Lung (tissue), 12 donors: Measurements from ENCODE around the gene NKTR. TPM values are rescaled to one million over a fixed set of nuclear protein-coding genes. Genes with fewer than 3 reads are reported as not detected.
A peak's percentile ranks its signal among the peaks of the same experiment; 100 is the strongest.

Experiments used
- ATAC-seq: fragments of 200-7000 bp; cut with Tn5 transposase; one replicate; pipeline ENCODE4 v1.9.1; 2020; ENCODE audit warnings: moderate number of reproducible peaks; ENCODE audit not compliant: insufficient read depth, low FRiP score
- DNase-seq, 3 donors: peaks; one replicate each; pipeline ENCODE4 v3.0.0-alpha.2; 2013 to 2017
- H3K27ac ChIP-seq, 2 donors: one replicate each; pipeline ENCODE4 v1.5.1; 2013; ENCODE audit warnings: mild to moderate bottlenecking in 2 of 2, moderate library complexity in 2 of 2, control low read depth in 1 of 2, inconsistent platforms in 1 of 2, low read depth in 1 of 2, low read length in 1 of 2
- H3K27me3 ChIP-seq, 3 donors: one replicate each; pipeline ENCODE4 v1.5.1; 2013; ENCODE audit warnings: low read length in 2 of 3; ENCODE audit not compliant: control insufficient read depth in 3 of 3, insufficient read depth in 3 of 3
- H3K36me3 ChIP-seq, 4 donors: one replicate each; pipeline ENCODE4 v1.5.1; 2013; ENCODE audit warnings: low read length in 4 of 4, mild to moderate bottlenecking in 1 of 4, moderate library complexity in 1 of 4; ENCODE audit not compliant: control insufficient read depth in 4 of 4, insufficient read depth in 4 of 4
- H3K4me1 ChIP-seq, 5 donors: one replicate each; pipeline ENCODE4 v1.5.1; 2013; ENCODE audit warnings: low read length in 5 of 5, mild to moderate bottlenecking in 2 of 5, moderate library complexity in 1 of 5; ENCODE audit not compliant: control insufficient read depth in 5 of 5, insufficient read depth in 5 of 5
- H3K4me3 ChIP-seq: one replicate; pipeline ENCODE4 v1.5.1; 2013; ENCODE audit warnings: mild to moderate bottlenecking, control low read depth, moderate library complexity
- H3K9ac ChIP-seq, 2 donors: one replicate each; pipeline ENCODE4 v1.5.1; 2013; ENCODE audit warnings: low read length in 2 of 2, control low read depth in 1 of 2; ENCODE audit not compliant: insufficient read depth in 1 of 2
- H3K9me3 ChIP-seq, 4 donors: one replicate each; pipeline ENCODE4 v1.5.1; 2013; ENCODE audit warnings: low read length in 3 of 4, mild to moderate bottlenecking in 1 of 4, moderate library complexity in 1 of 4; ENCODE audit not compliant: control insufficient read depth in 4 of 4, insufficient read depth in 3 of 4
- WGBS, 2 donors: extraction: QIAGEN DNeasy Blood & Tissue Kit; methylation state at CpG; one replicate each; pipeline ENCODE4 v1.1.7; 2013; 5-methylcytosine and 5-hydroxymethylcytosine counted together
- polyA plus RNA-seq, 2 donors: library from polyadenylated mRNA; stranded (reverse); fragments of 200-250 nt; gene quantifications; one replicate each; pipeline ENCODE4 v1.2.1, GENCODE V29; 2013
- total RNA-seq, 2 donors: library from RNA; depleted of rRNA in 1 of 2; stranded (reverse); fragments of >200 nt in 1 of 2; gene quantifications; one replicate each; pipeline ENCODE4 v1.2.1, GENCODE V29; 2014 to 2021
- TF ChIP-seq, protein P1 (sequence below): IDR thresholded peaks from 2 replicates; pipeline ENCODE4 v1.5.1; 2012; ENCODE audit warnings: mild to moderate bottlenecking; ENCODE audit errors: control extremely low read depth, extremely low read depth
- donor health status: control.
- donor health status: control.
- donor health status: Bipolar disorder and iron deficiency.
- donor health status: healthy.
- donor health status: DM: yes; HTN: yes; CAD: no.

Gene NKTR
- total and polyA plus RNA-seq, 4 donors: 15.3 to 291 (median 52.9) TPM

DNA sequence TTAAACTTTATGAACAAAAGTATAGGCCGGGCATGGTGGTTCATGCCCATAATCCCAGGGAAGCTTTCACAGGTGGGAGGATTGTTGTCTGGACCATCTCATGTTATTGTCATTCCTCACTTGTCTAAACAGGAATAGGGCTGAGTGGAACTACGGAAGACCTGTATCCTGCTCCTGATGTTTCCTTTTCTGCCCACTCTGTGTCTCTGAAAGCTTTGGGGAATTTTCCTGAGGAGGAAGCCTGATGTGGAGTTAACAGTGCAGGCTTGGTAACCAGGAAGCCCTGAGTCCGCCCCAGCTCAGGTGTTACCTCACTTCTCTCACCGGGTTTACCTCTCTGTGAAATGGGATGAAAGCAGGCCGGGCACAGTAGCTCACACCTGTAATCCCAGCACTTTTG is 11.9 kb upstream of the NKTR start:
- Histone ChIP-seq H3K9ac (no peak overlapping the region), H3K9me3 (peaks cover 0 to 2% (median 0%) of the 10 kb centered on the region in 4 donors), H3K4me1 (peaks cover 0 to 13% (median 3%) of the 10 kb centered on the region in 5 donors), H3K27me3 (no peaks in the 10 kb centered on the region), H3K27ac (no peak overlapping the region), H3K36me3 (peaks cover 0 to 5% (median 3%) of the 10 kb centered on the region in 4 donors), H3K4me3 (no peak overlapping the region)
- TF ChIP-seq, protein P1, sequence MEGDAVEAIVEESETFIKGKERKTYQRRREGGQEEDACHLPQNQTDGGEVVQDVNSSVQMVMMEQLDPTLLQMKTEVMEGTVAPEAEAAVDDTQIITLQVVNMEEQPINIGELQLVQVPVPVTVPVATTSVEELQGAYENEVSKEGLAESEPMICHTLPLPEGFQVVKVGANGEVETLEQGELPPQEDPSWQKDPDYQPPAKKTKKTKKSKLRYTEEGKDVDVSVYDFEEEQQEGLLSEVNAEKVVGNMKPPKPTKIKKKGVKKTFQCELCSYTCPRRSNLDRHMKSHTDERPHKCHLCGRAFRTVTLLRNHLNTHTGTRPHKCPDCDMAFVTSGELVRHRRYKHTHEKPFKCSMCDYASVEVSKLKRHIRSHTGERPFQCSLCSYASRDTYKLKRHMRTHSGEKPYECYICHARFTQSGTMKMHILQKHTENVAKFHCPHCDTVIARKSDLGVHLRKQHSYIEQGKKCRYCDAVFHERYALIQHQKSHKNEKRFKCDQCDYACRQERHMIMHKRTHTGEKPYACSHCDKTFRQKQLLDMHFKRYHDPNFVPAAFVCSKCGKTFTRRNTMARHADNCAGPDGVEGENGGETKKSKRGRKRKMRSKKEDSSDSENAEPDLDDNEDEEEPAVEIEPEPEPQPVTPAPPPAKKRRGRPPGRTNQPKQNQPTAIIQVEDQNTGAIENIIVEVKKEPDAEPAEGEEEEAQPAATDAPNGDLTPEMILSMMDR: no peak
- no peak for DNase-seq
- WGBS, 2 donors: 71% methylated on average over 5 of the region's 5 CpGs
- no peak for ATAC-seq

DNA sequence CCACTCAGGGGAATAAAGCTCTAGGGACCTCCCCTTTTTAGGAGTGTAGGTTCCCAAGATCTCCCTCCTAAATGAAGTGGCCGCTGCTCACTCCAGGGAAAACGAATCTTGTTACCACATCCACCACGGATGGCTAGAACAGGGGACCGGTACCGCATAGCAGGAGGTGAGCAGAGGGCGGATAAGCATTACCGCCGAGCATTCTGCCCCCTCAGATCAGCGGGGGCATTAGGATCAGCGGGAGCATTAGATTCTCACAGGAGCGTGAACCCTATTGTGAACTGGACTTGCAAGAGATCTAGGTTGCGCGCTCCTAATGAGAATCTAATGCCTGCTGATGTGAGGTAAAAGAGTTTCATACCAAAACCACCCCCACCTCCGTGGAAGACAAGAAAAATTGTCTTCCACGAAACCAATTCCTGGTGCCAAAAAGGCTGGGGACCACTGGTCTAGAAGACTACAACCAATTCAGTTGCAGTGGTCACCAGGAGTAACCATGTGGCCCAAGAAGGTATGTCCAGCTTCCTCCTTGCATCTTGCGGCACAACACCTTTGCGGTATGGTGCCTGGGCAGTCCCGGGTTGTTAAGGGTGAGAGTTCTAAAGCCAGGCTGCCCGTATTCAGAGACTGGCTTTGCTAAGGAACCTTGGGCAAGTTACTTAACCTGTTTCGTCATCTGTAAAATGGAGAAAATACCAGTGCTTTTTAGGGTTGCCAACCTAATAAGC is 10.9 kb upstream of the NKTR start:
- Histone ChIP-seq H3K4me1 (peaks cover 0 to 13% (median 3%) of the 10 kb centered on the region in 5 donors), H3K27me3 (no peaks in the 10 kb centered on the region), H3K36me3 (peaks cover 0 to 14% (median 4%) of the 10 kb centered on the region in 4 donors), H3K9me3 (peaks cover 0 to 2% (median 0%) of the 10 kb centered on the region in 4 donors), H3K4me3 (no peak overlapping the region), H3K27ac (peak overlapping the region in 1 of 2 donors; percentile 84), H3K9ac (no peak overlapping the region)
- TF ChIP-seq, protein P1: no peak
- DNase-seq: no peak
- no peak for ATAC-seq
- WGBS, 2 donors: 87 to 92% methylated on average over 20 of the region's 20 CpGs

DNA sequence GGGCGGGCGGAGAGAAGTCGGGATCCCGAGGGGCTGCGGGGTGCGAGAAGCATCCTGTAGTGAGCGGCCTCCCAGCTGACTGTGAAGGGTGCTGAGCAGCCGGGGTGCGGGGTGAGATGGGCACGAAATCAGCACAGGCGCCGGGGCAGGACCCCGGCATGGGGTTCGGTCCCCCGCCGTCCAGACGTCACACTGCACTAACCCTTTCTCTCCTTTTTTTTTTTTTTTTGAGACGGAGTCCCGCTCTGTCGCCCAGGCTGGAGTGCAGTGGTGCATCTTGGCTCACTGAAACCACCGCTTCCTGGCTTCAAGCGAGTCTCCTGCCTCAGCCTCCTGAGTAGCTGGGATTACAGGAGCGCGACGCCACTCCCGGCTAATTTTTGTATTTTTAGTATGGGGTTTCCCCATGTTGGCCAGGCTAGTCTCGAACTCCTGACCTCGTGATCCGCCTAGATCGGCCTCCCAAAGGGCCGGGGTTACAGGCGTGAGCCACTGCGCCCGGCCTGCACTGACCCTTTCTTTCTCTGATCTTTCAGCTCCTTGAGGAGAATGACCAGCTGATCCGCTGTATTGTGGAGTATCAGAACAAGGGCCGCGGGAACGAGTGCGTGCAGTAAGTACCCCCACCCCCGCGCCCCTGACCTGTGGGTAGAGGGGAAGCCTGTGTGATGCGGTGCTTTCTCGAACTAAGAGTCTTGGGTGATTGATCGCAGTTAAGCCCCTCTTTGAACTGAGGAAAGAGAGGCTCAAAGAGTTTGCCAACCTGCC is 9.3 kb upstream of the NKTR start:
- Histone ChIP-seq H3K27ac (peak overlapping the region; percentile 39 to 86), H3K36me3 (peaks cover 1 to 20% (median 8%) of the 10 kb centered on the region in 4 donors), H3K27me3 (no peaks in the 10 kb centered on the region), H3K9ac (peak overlapping the region in 1 of 2 donors; percentile 81), H3K4me1 (peaks cover 0 to 13% (median 3%) of the 10 kb centered on the region in 5 donors), H3K9me3 (peaks cover 0 to 2% (median 0%) of the 10 kb centered on the region in 4 donors), H3K4me3 (peak overlapping the region; percentile 71)
- TF ChIP-seq, protein P1: no peak
- WGBS, 2 donors: 9 to 15% methylated on average over 40 to 44 of the region's 44 CpGs
- ATAC-seq: no peak
- DNase-seq: no peak
